DMS79 (cell line): ENCODE measurements around the gene CTXN2.

Source experiments
- DNase-seq: peaks from one replicate; lab custom pipeline; 2025; lab: John Stamatoyannopoulos, UW

CTXN2 gene

GRCh38 chr15:48191574-48192225, at the start of gene CTXN2:
TSS of gene CTXN2 (plus strand) at chr15:48191665. CDS start at chr15:48201301, 9,636 bp downstream.
- no peak for DNase-seq

- DNase-seq: no peak
Measured at GRCh38 chr15:48143856-48144255, 47.6 kb upstream of the CTXN2 start.

- no peak for DNase-seq
Measured at GRCh38 chr15:48144889-48145288, 46.6 kb upstream of the CTXN2 start.

- DNase-seq: no peak
Measured at GRCh38 chr15:48145923-48146322, 45.5 kb upstream of the CTXN2 start.

- no peak for DNase-seq
Measured at GRCh38 chr15:48147358-48147757, 44.1 kb upstream of the CTXN2 start.

- no peak for DNase-seq
Measured at GRCh38 chr15:48149858-48150257, 41.6 kb upstream of the CTXN2 start.

GRCh38 chr15:48153526-48153925, 37.9 kb upstream of the CTXN2 start:
- no peak for DNase-seq

- no peak for DNase-seq
Measured at GRCh38 chr15:48168616-48169015, 22.8 kb upstream of the CTXN2 start.

- DNase-seq: no peak
Measured at GRCh38 chr15:48170981-48171380, 20.5 kb upstream of the CTXN2 start.

- DNase-seq: no peak
Measured at GRCh38 chr15:48175126-48175525, 16.3 kb upstream of the CTXN2 start.

GRCh38 chr15:48176112-48176511, 15.4 kb upstream of the CTXN2 start:
- DNase-seq: no peak

GRCh38 chr15:48176957-48177356, 14.5 kb upstream of the CTXN2 start:
- no peak for DNase-seq

- DNase-seq: peak; percentile 11
Measured at GRCh38 chr15:48177383-48177765, 14.1 kb upstream of the CTXN2 start.

- peak; percentile 14 for DNase-seq
Measured at GRCh38 chr15:48177766-48178647, 13.5 kb upstream of the CTXN2 start, which contains the start of gene MYEF2. TSS of gene MYEF2 (minus strand) at chr15:48178295. CDS start at chr15:48178237, 58 bp downstream.

GRCh38 chr15:48178648-48178931, 12.9 kb upstream of the CTXN2 start:
- no peak for DNase-seq

GRCh38 chr15:48182749-48183148, 8.7 kb upstream of the CTXN2 start:
- DNase-seq: no peak

- DNase-seq: no peak
Measured at GRCh38 chr15:48185529-48185928, 5.9 kb upstream of the CTXN2 start.

- DNase-seq: no peak
Measured at GRCh38 chr15:48186271-48186670, 5.2 kb upstream of the CTXN2 start.

GRCh38 chr15:48190932-48191573, 412 bp upstream of the CTXN2 start:
- no peak for DNase-seq

GRCh38 chr15:48202068-48202467, 10.6 kb downstream of the CTXN2 start:
- no peak for DNase-seq

GRCh38 chr15:48205981-48206380, 14.5 kb downstream of the CTXN2 start, which contains the start of gene SLC12A1:
TSS of gene SLC12A1 (plus strand) at chr15:48206302. CDS start at chr15:48207720, 1,418 bp downstream.
- DNase-seq: no peak

- DNase-seq: no peak
Measured at GRCh38 chr15:48221261-48221660, 29.8 kb downstream of the CTXN2 start.

GRCh38 chr15:48221885-48222284, 30.4 kb downstream of the CTXN2 start:
- DNase-seq: peak; percentile 38
